Lung microvascular endothelial cell (primary cell): Measurements from ENCODE around the gene WNT7B. TPM values are rescaled to one million over a fixed set of nuclear protein-coding genes. Genes with fewer than 3 reads are reported as not detected.
"Not testable (repeated sequence)": the region's sequence is repeated elsewhere in the genome, so short reads cannot be mapped to it uniquely, and the experiment has no call there.

Experiments
- DNase-seq, 2 donors: peaks; one replicate each; pipeline versions ENCODE4 v3.0.0 to v3.0.0-alpha.2; 2010; ENCODE audit warnings: low read depth in 2 of 2
- total RNA-seq: library from RNA; depleted of rRNA; stranded (reverse); fragments of >200 nt; gene quantifications from 2 replicates; pipeline ENCODE4 v1.2.1, GENCODE V29; 2014

Gene WNT7B
- total RNA-seq, 1 donor from 2014 or later: not detected

DNA sequence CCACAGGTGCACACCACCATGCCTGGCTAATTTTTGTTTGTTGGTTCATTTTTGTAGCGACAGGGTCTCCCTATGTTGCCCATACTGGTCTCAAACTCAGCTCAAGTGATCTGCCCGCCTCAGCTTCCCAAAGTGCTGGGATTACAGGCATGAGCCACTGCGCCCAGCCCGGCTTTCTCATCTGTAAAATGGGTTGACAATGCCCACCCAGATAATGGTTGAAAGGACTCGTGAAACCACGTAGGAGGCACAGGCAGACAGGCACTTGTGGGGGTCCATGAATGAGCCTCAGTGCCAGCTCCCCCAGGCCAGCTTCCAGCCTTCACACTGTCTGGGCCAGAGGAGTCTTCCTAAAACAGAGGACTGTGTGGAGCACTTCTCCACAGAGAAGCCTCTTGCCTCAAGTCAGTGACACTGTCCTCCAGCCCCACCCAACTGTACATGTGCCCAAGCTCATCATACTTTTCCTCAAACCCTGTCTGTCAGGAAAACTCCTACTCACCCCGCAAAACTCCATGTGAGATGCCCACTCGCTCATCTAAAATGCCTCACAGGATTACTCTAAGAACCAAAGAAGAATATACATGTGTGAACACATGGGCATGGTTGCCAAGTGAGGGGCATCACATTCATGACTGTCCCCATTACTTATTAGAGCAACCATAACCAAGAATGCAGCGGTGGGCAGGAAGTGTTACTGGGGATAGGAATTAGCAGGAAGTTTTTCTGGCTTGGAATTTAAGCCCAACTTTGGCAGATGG is 32.1 kb upstream of the WNT7B start:
- DNase-seq: no peak

GRCh38 chr22:46008291-46008690 is 31.3 kb upstream of the WNT7B start:
- no peak for DNase-seq

- DNase-seq: peak; percentile 75 to 77
These were observed 30.9 kb upstream of the WNT7B start for GRCh38 chr22:46007848-46008261.

DNA sequence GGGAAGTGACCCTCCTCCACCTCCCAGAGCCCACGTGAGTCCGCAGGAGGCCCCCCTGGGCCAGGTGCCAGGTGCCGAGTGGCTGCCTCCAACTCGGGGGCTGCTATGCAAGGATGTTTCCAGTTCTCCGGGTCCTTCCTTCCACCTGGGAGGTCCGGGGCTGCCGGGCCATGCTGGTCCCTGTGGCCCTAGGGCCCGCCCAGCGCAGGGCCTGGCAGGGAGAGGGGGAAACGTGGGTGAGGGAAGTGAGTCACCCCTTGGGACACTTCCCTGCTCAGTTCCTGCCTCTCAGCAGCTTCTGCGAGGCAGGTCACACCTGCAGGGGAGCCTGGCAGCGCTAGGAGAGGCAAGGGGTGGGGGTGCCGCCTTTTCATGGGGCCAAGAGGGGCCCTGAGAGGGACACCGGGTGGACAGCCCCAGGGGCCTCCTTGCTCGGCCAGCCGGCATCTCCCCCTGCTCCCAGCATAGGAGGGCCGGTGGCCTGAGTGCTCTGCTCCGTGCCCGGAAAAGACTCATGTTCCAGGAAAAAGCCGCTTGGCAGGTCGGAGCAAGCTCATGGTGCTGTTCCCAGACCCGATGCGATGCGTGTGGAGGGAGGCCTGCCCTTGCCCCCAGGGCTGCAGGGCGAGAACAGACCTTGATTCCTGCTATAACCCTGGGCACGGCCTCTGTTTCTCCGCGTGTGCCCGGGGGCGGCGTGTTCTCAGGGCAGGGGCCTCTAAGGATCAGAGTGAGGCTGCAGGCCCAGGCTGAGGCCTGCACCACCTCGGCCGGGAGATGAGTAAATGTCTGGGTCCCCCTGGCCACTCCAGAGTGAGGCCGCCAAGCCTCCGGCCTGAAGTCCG is 30.3 kb upstream of the WNT7B start:
- peak; percentile 80 to 84 for DNase-seq

- DNase-seq: peak; percentile 88 to 90
These were observed 29.5 kb upstream of the WNT7B start for GRCh38 chr22:46006379-46007002.

- DNase-seq: not testable (repeated sequence)
These were observed 28.2 kb upstream of the WNT7B start for GRCh38 chr22:46005116-46005705.

DNA sequence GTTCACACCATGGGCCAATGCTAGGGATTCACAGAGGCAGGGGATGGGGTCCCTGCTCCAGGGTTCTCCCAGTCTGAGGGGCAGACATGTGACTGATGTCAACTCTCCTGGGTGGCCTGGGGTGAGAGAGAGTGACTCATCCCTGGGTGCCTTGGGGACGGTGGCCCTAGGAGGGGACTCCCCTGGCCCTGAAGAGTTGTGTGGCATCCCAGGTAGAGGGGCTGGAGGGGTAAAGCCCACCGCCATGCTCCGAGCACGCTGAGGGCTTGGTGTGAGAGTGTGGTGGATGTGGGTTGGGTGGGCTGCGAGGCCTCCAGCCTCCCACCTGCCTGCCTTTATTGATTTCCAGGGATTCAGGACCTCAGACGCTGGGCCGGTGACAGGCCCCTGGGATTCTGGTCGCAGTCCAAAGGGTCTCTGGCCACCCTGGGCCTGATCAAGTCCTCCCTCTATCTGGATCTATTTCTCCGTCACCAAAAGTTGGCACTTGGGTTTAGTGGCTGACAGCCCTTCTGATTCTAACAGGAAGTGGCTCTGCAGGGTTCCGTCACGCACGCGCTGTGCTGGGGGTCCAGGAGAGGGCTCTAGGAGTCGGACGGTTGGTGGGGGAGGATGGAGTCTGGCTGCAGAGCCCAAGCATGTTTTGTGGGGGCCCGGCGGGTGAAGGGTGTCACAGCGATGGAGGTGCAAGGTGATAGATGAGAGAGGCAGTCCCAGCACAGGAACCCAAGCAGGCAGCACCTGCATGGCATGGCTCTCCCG is 27.3 kb upstream of the WNT7B start:
- DNase-seq: no peak

DNA sequence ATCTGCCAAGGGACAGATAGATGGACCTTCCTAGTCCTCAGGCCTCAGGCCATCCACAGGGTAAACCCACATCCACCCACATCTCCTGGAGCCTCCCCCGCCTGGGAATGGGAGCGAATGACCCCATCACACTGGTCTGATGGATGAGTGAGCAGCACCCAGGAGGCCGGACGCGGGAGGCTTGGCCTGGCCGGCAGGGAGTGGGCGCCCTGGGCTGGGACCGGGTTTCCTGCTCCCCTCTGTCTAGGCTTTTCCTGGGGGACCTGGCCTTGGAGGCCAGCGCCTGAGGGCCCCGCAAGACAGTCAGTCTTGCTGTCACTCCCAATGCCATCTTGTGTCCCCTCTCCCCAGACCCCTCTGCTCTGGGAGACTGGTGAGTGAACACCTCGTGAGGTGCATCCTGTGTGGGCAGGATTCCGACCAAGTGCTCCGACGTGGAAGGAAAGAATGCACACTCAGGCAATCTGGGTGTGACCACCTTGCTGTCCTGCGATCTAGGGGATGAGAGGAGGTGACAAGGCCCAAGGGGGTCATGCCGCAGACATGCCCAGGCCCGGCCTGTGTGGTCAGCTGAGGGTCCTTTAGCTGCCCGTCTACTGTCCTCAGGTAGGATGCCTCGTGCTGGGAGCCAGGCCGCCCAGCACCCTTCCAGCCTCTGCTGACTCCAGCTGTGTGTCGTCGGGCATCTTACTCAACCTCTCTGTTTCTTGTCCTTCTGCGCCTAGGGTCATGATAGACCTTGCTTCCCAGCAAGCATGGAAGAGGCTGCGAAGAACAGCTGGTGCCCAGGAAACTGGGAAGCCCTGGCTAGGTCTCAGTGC is 26.5 kb upstream of the WNT7B start:
- DNase-seq: no peak

GRCh38 chr22:46002757-46003270 is 25.9 kb upstream of the WNT7B start:
- no peak for DNase-seq

DNA sequence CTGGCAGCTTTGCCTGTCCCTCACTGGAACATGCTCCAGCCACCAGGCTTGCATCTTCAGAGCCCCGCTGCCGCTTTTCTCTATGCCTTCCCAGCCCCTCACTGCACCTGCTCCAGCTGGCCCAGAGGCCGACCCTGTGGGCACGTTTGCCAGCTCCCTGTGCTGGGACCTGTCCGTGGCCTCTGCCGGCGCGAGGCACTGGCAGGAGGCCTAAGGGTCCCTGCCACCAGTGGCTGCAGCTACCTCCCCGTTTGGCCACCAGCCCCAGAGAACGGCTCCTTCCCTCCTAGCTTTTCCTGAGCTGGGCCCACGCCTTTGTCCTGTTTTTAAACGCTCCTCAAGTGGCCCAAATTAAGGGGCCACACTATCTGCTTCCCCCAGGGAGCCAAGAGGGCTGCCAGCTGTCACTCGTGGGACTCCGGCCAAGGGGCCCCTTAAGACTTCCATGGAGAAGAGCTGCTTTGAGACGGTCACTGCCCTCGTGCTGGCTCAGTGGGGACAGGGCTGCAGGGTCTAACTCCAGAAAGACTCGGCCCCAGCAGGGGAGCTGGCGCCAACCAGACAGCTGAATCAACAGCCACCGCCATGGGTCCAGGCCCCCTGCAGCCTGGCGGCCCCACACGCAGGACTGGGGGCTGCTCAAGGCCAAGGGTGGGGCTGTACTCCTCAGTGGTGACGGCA is 24.6 kb upstream of the WNT7B start:
- peak in 1 of 2 donors; percentile 23 for DNase-seq

DNA sequence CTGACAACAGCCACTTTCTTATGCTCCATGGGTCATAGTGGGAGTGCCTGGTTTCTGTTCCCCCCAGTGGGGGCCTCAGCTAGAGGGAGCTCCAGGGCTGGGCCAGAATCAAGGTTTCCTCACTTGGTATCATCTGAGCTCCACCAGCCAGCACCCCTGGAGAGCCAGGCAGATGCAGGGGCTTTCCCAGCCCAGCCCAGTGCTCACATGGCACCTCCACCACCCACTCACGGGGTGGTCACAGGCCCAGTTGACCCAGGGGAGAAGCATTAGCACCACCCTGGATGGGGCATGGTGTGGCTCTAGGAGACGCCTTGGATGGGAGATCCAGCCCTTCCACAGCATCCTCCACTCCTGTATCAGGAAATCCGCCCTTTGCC is 24.1 kb upstream of the WNT7B start:
- DNase-seq: no peak

DNA sequence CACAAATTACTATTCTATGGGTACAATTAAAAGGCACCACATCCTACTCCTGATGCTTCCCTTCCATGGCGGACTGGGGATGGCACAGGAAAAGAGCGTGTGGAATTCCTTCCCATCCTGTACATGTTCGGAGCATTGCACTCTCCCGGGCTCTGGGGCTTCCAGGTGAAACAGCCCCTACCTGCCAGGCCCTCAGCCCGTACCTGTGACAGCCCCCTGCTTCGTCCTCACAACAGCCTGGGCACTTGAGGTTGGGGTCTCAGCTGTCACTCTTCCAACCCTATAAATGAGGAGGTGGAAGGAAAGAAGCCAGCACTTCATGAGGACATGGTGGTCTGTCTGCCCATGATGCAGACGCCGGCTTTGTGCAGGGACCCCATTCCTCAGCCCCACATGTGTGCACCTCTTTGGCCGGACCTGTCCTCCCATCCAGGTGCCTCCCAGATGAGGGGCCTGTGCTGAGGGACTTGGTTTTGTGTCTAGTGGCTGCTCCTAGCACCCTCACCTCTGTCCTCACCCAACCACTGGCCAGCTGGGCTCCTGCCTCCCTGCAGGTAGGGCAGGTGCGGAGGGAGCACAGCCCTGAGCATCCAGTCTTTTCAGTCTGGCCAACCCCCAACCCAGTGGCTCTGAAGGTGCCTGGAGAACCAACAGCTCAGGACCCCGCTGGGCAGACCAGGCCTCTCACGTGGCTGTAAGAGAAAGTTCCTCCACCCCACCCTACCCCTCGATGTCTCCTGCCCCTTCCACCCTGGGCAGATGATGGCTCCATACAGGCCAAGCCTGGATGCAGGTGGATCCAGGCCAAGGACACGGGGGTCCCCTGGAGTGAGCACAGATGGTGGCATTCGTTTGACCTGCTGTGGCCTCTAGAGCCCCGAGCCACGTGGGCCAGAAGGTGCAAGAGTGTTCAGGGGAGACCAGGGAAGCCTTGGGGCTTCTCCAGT is 23.4 kb upstream of the WNT7B start:
- no peak for DNase-seq

GRCh38 chr22:45999379-45999971 is 22.5 kb upstream of the WNT7B start:
- DNase-seq: no peak

DNA sequence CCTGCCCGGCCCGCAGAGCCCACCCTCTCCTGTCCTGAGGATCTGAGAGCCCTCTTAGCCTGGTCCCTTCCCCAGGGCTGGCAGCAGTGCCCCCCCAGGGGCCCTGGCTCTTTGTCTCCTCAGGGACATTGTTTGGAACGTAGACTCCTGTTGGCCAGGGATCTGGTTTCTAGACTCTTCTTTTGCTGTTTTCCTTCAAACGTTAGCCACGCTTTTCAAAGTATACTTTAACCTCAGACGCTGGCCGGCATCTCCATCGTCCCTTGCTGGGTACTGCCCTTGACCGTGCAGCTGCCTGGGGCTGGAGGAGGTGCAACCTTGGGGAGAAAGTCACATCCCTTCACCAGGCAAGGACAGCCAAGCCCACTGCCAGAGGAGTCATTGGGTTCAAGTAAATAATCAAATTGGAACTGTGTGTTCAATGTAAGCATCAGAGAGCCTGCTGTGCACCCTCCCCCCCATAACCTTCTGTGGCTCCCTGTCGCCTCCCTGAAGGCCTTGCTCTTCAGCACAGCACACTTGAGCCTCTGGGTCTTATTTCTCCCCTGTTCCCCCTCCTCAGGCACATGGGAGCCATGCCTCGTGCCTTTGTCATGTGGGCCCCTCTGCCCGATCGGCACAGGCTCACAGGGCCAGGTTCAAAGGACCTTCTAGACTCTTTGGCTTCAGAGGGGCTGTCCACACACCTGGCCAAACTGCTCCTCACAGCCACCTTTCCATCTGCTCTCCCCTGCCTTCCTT is 21.8 kb upstream of the WNT7B start:
- DNase-seq: no peak

DNA sequence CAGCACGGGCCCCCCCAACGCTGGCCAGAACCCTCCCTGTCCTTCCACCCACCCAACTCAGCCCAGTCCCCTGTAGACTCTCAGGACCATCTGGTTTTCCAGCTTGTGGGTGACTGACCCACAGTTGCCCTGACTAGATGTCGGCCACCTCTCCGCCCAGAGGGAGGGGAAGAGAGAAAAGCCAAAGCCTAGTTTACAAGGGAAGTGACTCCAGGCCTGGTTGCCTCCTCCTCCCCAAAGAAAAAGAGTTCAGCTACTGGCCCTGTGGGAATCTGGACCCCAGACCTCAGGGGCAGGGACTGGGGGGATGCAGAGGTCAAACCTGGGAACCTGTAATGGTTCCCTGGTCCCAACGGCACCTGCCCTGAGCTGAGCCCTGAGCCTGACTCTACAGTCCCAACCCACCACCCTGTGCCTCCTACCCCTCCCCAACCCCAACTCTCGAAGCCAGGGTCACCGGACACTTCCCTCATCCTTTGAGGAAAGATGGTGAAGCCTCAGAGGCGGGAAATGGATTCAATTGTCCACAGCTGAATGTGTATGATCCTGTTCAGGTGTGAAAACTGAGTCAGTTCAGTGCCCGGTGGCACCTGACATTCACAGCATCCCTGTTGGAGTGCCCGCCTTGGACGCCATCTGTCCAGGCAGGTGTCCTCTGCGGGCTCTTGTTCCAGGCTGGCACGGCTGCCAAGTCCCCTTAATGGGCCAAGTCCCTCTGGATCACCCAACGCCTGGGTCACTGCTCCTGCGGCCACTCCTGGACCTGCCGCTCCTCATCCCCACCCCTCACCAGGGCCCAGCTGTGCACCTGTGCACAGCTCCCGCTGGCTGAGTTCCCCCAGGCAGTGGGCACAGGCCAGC is 21.0 kb upstream of the WNT7B start:
- no peak for DNase-seq

DNA sequence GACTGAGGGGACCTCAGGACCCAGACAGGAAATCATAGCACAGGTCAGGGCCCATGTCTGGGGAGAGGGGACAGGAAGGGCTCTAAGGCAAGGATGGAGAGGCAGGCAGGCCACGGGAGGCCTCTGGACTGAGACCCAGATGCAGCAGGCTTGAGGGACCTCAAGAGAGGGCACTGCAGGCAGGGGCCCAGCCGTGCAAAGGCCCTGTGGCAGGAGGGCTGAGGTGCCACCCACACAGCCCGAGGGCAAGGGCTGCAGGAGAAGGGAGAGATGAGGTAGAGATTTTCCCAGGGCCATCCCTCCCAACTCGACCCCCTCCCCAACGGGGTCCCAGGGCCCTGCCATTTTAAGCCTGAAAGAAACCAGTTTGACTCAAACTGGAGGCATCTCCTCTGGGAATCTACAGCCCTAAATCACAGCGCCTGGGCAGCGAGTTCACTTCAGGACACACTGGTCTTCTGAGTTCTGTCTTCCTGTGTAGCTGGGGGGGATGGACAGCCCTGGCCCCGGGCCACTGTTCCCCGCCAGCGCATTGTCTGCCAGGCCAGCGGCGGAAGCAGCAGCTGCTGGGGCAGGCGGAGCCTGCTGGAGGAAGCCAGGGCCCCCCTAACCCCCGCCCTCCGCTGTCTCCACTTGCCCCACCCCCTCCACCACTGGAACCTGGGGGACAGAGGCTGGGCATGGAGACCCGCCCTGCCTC is 20.3 kb upstream of the WNT7B start:
- peak; percentile 95 to 97 for DNase-seq
